Mesodermal cell (in vitro differentiated cells): ENCODE measurements around the gene VWA5B1.

Experiments
- H3K27ac ChIP-seq: 2 replicates; pipeline ENCODE4 v1.7.0; 2013; ENCODE audit warnings: mild to moderate bottlenecking, low read depth, low read length, moderate library complexity; ENCODE audit not compliant: severe bottlenecking
- H3K36me3 ChIP-seq: 2 replicates; pipeline ENCODE4 v1.7.1; 2013; ENCODE audit warnings: mild to moderate bottlenecking, low read length, moderate library complexity; ENCODE audit not compliant: control insufficient read depth, insufficient read depth
- H3K4me1 ChIP-seq: one replicate; pipeline ENCODE4 v1.7.1; 2013; ENCODE audit warnings: mild to moderate bottlenecking, low read length; ENCODE audit not compliant: insufficient read depth, control insufficient read depth, poor library complexity, severe bottlenecking
- H3K4me3 ChIP-seq: 2 replicates; pipeline ENCODE4 v1.7.0; 2013; ENCODE audit warnings: low read length, control low read depth, mild to moderate bottlenecking; ENCODE audit not compliant: insufficient read depth, poor library complexity, severe bottlenecking; ENCODE audit errors: extremely low read depth
- H3K9me3 ChIP-seq: 2 replicates; pipeline ENCODE4 v1.7.1; 2013; ENCODE audit warnings: mild to moderate bottlenecking, low read length, moderate library complexity; ENCODE audit not compliant: control insufficient read depth
- WGBS, 2 experiments: methylation state at CpG; one replicate each; pipeline ENCODE4 v1.1.5; 2013; ENCODE audit warnings: missing lambda C conversion rate in 2 of 2; ENCODE audit not compliant: insufficient coverage in 2 of 2; 5-methylcytosine and 5-hydroxymethylcytosine counted together

Gene VWA5B1

GRCh38 chr1:20390589-20391331, 100.1 kb downstream of the VWA5B1 start:
- Histone ChIP-seq H3K9me3 (no peaks in the 10 kb centered on the region), H3K36me3 (no peaks in the 10 kb centered on the region), H3K4me3 (no peak overlapping the region), H3K4me1 (no peaks in the 10 kb centered on the region), H3K27ac (no peak overlapping the region)
- 58 to 75% methylated on average over 2 to 4 of the region's 5 CpGs for WGBS, 2 experiments

- no peaks in the 10 kb centered on the region for H3K36me3 ChIP-seq
- H3K9me3 ChIP-seq: no peaks in the 10 kb centered on the region
- H3K4me3 ChIP-seq: no peak overlapping the region
- H3K4me1 ChIP-seq: no peaks in the 10 kb centered on the region
- no peak overlapping the region for H3K27ac ChIP-seq
- no CpG with 5 or more reads among the region's 2 CpGs for WGBS, 2 experiments
These were observed 104.6 kb downstream of the VWA5B1 start for GRCh38 chr1:20395255-20395654.

GRCh38 chr1:20398744-20399143, 108.1 kb downstream of the VWA5B1 start:
- Histone ChIP-seq H3K36me3 (no peaks in the 10 kb centered on the region), H3K4me1 (no peaks in the 10 kb centered on the region), H3K27ac (no peak overlapping the region), H3K9me3 (no peaks in the 10 kb centered on the region), H3K4me3 (no peak overlapping the region)
- WGBS, 2 experiments: 78 to 83% methylated on average over 4 of the region's 4 CpGs

GRCh38 chr1:20399196-20399595, 108.5 kb downstream of the VWA5B1 start:
- Histone ChIP-seq H3K36me3 (no peaks in the 10 kb centered on the region), H3K4me1 (no peaks in the 10 kb centered on the region), H3K4me3 (no peak overlapping the region), H3K27ac (no peak overlapping the region), H3K9me3 (no peaks in the 10 kb centered on the region)
- 81 to 89% methylated on average over 3 to 6 of the region's 7 CpGs for WGBS, 2 experiments

- H3K4me3 ChIP-seq: no peak overlapping the region
- no peaks in the 10 kb centered on the region for H3K4me1 ChIP-seq
- WGBS, 2 experiments: 30 to 47% methylated on average over 4 of the region's 5 CpGs
- H3K36me3 ChIP-seq: no peaks in the 10 kb centered on the region
- H3K27ac ChIP-seq: no peak overlapping the region
- no peaks in the 10 kb centered on the region for H3K9me3 ChIP-seq
These were observed 109.0 kb downstream of the VWA5B1 start for GRCh38 chr1:20399606-20400180.

- Histone ChIP-seq H3K4me3 (no peak overlapping the region), H3K4me1 (no peaks in the 10 kb centered on the region), H3K9me3 (no peaks in the 10 kb centered on the region), H3K27ac (no peak overlapping the region), H3K36me3 (no peaks in the 10 kb centered on the region)
- WGBS, 2 experiments: 59 to 81% methylated on average over 6 to 8 of the region's 10 CpGs
These were observed 109.9 kb downstream of the VWA5B1 start for GRCh38 chr1:20400341-20401177.

- Histone ChIP-seq H3K9me3 (no peaks in the 10 kb centered on the region), H3K4me3 (no peak overlapping the region), H3K36me3 (no peaks in the 10 kb centered on the region), H3K27ac (no peak overlapping the region), H3K4me1 (no peaks in the 10 kb centered on the region)
- 87 to 90% methylated on average over 10 of the region's 11 CpGs for WGBS, 2 experiments
These were observed 110.8 kb downstream of the VWA5B1 start for GRCh38 chr1:20401405-20402010.

GRCh38 chr1:20402585-20403422, 112.1 kb downstream of the VWA5B1 start:
- no peaks in the 10 kb centered on the region for H3K36me3 ChIP-seq
- no peaks in the 10 kb centered on the region for H3K9me3 ChIP-seq
- H3K4me3 ChIP-seq: no peak overlapping the region
- H3K27ac ChIP-seq: no peak overlapping the region
- WGBS, 2 experiments: 52 to 59% methylated on average over 10 to 11 of the region's 13 CpGs
- H3K4me1 ChIP-seq: no peaks in the 10 kb centered on the region

GRCh38 chr1:20403423-20404145, 112.9 kb downstream of the VWA5B1 start:
- WGBS, 2 experiments: 82 to 90% methylated on average over 6 to 8 of the region's 8 CpGs
- Histone ChIP-seq H3K36me3 (no peaks in the 10 kb centered on the region), H3K4me3 (no peak overlapping the region), H3K27ac (no peak overlapping the region), H3K4me1 (no peaks in the 10 kb centered on the region), H3K9me3 (no peaks in the 10 kb centered on the region)
